Immature natural killer cell (primary cell): ENCODE data around the gene TM2D1. TPM values are rescaled to one million over a fixed set of nuclear protein-coding genes. Genes with fewer than 3 reads are reported as not detected.

Source experiments
- DNase-seq, 3 donors: peaks; one replicate each; pipeline ENCODE4 v3.0.0; 2022; ENCODE audit warnings: mixed read lengths in 1 of 3
- H3K27ac Mint-ChIP-seq, 6 donors: one replicate each; pipeline ENCODE4 v1.8.0; 2020; ENCODE audit warnings: mixed read lengths in 6 of 6, mild to moderate bottlenecking in 5 of 6, inconsistent platforms in 4 of 6, moderate library complexity in 3 of 6
- H3K27me3 Mint-ChIP-seq, 3 donors: one replicate each; pipeline ENCODE4 v1.8.0; 2020 to 2021; ENCODE audit warnings: low read depth in 3 of 3, mild to moderate bottlenecking in 3 of 3, mixed read lengths in 3 of 3, moderate library complexity in 3 of 3, inconsistent platforms in 1 of 3
- H3K36me3 Mint-ChIP-seq, 3 donors: one replicate each; pipeline ENCODE4 v1.8.0; 2020; ENCODE audit warnings: mixed read lengths in 3 of 3, inconsistent platforms in 2 of 3, mild to moderate bottlenecking in 2 of 3
- H3K4me1 Mint-ChIP-seq, 2 donors: one replicate each; pipeline ENCODE4 v1.8.0; 2020; ENCODE audit warnings: inconsistent platforms in 2 of 2, mild to moderate bottlenecking in 2 of 2, mixed read lengths in 2 of 2, moderate library complexity in 1 of 2
- H3K4me3 Mint-ChIP-seq, 5 donors: one replicate each; pipeline ENCODE4 v1.8.0; 2020; ENCODE audit warnings: mild to moderate bottlenecking in 5 of 5, mixed read lengths in 5 of 5, inconsistent platforms in 3 of 5, moderate library complexity in 3 of 5
- H3K9me3 Mint-ChIP-seq, 6 donors: one replicate each; pipeline ENCODE4 v1.8.0; 2020; ENCODE audit warnings: mild to moderate bottlenecking in 6 of 6, mixed read lengths in 6 of 6, inconsistent platforms in 4 of 6, moderate library complexity in 3 of 6
- polyA plus RNA-seq, 3 donors: library from polyadenylated mRNA; unstranded; fragments of 300-500 nt; fragmentation: Illumina TruSeq; gene quantifications; one replicate each; pipeline ENCODE4 v1.2.3, GENCODE V29; 2021

TM2D1 gene
- polyA plus RNA-seq, 3 donors from 2014 or later: 38.8 to 47.0 (median 46.9) TPM

DNA sequence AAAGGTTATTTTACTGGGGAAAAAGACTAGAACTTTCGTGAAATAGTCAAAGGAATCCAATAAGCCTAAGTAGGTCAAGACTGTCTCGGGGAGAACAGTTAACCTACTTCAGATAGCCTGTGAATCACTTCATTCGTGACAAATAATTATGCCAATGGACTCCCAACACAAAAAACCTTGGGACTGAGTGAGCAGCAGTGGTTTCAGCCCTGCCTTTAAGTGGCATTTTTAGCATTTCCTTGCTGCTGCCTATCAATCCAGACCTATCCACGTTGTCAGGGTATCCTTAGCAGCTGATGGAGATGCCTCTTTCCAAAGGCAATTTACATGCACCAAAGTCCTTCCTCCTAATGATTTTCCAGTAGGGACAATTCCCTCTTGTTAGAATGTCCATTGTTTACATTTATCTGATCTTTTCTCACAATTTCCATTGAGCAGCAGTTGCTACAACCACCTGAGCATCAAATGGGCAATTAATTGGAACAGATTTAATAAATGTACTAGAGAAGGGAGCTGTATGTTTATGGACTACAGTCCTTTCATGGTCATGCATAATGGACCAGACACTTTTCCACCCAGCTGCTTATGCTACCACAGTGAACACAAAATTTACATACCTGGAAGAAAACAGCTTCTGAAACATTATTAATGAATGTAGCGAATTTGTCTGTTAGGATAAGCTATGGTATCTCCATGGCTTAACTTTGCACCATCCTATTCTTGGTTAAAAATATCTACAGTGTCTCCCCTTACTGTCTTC lies 75.8 kb downstream of the TM2D1 start:
- DNase-seq: no peak
- H3K4me1 Mint-ChIP-seq: no peaks in the 10 kb centered on the region
- H3K36me3 Mint-ChIP-seq: no peaks in the 10 kb centered on the region

GRCh38 chr1:61647142-61647541 lies 77.8 kb downstream of the TM2D1 start:
- no peaks in the 10 kb centered on the region for H3K9me3 Mint-ChIP-seq
- H3K4me3 Mint-ChIP-seq: no peak overlapping the region
- H3K36me3 Mint-ChIP-seq: no peaks in the 10 kb centered on the region
- no peaks in the 10 kb centered on the region for H3K4me1 Mint-ChIP-seq
- no peak for DNase-seq
- H3K27me3 Mint-ChIP-seq: peaks cover 0 to under 1% (median 0%) of the 10 kb centered on the region in 3 donors
- H3K27ac Mint-ChIP-seq: no peak overlapping the region

More for the DNA sequence above, 75.8 kb downstream of the TM2D1 start:
- Mint-ChIP-seq H3K9me3 (no peaks in the 10 kb centered on the region), H3K27me3 (peaks cover 0 to 1% (median 0%) of the 10 kb centered on the region in 3 donors), H3K4me3 (no peak overlapping the region), H3K27ac (no peak overlapping the region)

- DNase-seq: no peak
- Mint-ChIP-seq H3K36me3 (no peaks in the 10 kb centered on the region), H3K9me3 (no peaks in the 10 kb centered on the region), H3K27me3 (peaks cover 0 to 2% (median 0%) of the 10 kb centered on the region in 3 donors), H3K4me1 (peaks cover 12% of the 10 kb centered on the region in 2 donors), H3K27ac (no peak overlapping the region), H3K4me3 (no peak overlapping the region)
Observed at GRCh38 chr1:61645476-61645875, 79.5 kb downstream of the TM2D1 start.

- H3K36me3 Mint-ChIP-seq: no peaks in the 10 kb centered on the region
- no peak overlapping the region for H3K27ac Mint-ChIP-seq
Observed at GRCh38 chr1:61644303-61644702, 80.6 kb downstream of the TM2D1 start.

DNA sequence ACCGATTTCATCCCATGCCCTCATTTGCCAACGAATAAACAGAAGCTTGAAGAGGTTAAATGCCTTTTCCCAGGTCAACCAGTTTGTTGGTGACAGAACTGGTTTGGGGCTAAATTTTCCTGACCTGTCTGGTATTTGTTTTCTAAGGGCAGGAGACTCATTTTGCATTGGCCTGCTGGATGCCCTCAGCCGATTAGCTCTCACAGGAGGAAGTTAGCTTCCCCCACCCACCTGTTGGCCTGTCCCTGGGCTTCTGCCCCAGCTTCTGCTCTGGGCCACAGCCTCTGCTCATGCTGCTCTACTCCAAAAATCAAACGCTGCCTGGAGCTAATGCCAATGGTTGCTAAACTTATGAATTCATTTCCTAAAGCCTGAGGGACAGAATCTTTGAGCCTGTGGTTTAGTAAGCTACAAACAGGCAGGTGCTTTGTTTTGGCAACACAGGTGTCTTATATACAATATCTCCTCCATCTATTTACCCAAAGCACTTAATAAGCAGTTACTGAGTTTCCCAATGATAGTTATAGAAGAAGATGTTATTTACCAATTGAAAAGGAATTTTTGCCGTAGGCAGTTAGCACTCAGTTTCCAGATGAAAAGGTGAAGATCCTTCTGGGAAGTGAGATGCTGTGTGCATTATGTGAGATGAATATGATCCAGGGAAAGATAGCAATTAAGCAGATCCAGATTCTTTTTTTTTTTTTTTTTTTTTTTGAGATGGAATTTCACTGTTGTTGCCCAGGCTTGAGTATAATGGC lies 82.3 kb downstream of the TM2D1 start:
- peaks cover 12% of the 10 kb centered on the region in 2 donors for H3K4me1 Mint-ChIP-seq

More at GRCh38 chr1:61644303-61644702, 80.6 kb downstream of the TM2D1 start:
- Mint-ChIP-seq H3K27me3 (peaks cover 0 to 2% (median 0%) of the 10 kb centered on the region in 3 donors), H3K4me3 (no peak overlapping the region), H3K4me1 (peaks cover 12% of the 10 kb centered on the region in 2 donors), H3K9me3 (no peaks in the 10 kb centered on the region)
- DNase-seq: no peak

GRCh38 chr1:61641578-61642336 lies 83.2 kb downstream of the TM2D1 start:
- Mint-ChIP-seq H3K4me1 (peaks cover 12% of the 10 kb centered on the region in 2 donors), H3K27ac (peak overlapping the region in 1 of 6 donors; percentile 25), H3K9me3 (no peaks in the 10 kb centered on the region), H3K36me3 (no peaks in the 10 kb centered on the region), H3K4me3 (peak overlapping the region; percentile 60 to 84 (median 78)), H3K27me3 (peaks cover 0 to 2% (median 0%) of the 10 kb centered on the region in 3 donors)
- peak; percentile 43 to 47 (median 45) for DNase-seq

More for the DNA sequence above, 82.3 kb downstream of the TM2D1 start:
- Mint-ChIP-seq H3K9me3 (no peaks in the 10 kb centered on the region), H3K36me3 (no peaks in the 10 kb centered on the region), H3K27me3 (peaks cover 0 to 2% (median 0%) of the 10 kb centered on the region in 3 donors), H3K27ac (no peak overlapping the region), H3K4me3 (no peak overlapping the region)
- no peak for DNase-seq

DNA sequence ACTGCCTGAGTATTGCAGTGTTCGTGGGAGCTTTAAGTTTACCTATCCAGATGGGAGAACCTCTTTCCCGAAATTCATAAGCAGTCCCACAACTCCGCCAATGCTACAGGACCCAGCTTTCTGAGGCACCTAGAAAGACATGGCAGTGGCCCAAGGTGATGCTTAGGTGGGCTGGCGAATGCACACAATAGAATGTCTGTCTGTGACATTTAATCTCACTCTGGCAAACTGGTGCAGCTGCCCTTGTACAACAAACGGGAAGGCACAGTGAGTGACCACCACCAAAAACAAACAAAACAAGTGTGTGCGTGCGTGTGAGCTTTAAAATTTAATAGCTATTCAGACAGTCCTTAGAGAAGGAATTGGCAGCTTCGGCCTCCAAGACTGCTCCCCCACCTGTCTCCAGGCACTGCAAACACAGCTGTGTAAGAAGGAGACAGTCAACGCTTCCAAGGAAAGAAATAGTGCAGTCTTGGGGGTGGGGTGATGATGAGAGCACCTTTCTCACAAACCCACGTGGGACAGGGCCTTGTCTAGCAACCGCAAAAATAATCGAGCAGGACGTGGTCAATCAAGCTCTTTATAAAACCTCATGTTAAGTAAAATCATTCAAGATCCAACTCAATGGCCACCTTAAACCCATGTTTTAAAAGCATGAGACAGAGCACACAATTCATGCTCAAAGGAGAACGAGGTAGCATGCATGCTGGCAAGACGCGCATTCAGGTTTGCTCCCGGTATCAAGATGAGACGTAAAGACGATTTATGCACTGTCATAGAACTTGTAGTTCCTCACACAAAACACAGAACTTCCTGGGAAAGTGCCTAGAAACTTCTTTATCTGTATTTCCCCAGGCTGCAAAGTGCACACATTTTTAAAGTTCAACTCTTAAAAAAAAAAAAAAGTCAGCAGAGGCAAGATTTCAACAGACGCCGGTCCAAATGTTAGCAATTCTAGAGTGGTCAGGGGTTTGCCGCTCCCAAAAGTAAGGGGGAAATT lies 84.1 kb downstream of the TM2D1 start:
- Mint-ChIP-seq H3K9me3 (no peaks in the 10 kb centered on the region), H3K27me3 (peaks cover 0 to 2% (median 0%) of the 10 kb centered on the region in 3 donors), H3K27ac (no peak overlapping the region), H3K4me1 (peaks cover 12% of the 10 kb centered on the region in 2 donors), H3K36me3 (no peaks in the 10 kb centered on the region), H3K4me3 (peak overlapping the region; percentile 60 to 84 (median 78))
- no peak for DNase-seq

- no peaks in the 10 kb centered on the region for H3K36me3 Mint-ChIP-seq
- H3K4me1 Mint-ChIP-seq: peaks cover 12% of the 10 kb centered on the region in 2 donors
- H3K27me3 Mint-ChIP-seq: peaks cover 0 to 2% (median 0%) of the 10 kb centered on the region in 3 donors
- H3K4me3 Mint-ChIP-seq: no peak overlapping the region
- no peak for DNase-seq
- no peaks in the 10 kb centered on the region for H3K9me3 Mint-ChIP-seq
- H3K27ac Mint-ChIP-seq: no peak overlapping the region
Observed at GRCh38 chr1:61639608-61640336, 85.2 kb downstream of the TM2D1 start.

GRCh38 chr1:61638911-61639605 lies 85.9 kb downstream of the TM2D1 start:
- no peak overlapping the region for H3K27ac Mint-ChIP-seq
- peaks cover 12% of the 10 kb centered on the region in 2 donors for H3K4me1 Mint-ChIP-seq
- H3K27me3 Mint-ChIP-seq: peaks cover 0 to 2% (median 0%) of the 10 kb centered on the region in 3 donors
- no peak for DNase-seq
- no peaks in the 10 kb centered on the region for H3K36me3 Mint-ChIP-seq
- no peaks in the 10 kb centered on the region for H3K9me3 Mint-ChIP-seq
- H3K4me3 Mint-ChIP-seq: no peak overlapping the region

DNA sequence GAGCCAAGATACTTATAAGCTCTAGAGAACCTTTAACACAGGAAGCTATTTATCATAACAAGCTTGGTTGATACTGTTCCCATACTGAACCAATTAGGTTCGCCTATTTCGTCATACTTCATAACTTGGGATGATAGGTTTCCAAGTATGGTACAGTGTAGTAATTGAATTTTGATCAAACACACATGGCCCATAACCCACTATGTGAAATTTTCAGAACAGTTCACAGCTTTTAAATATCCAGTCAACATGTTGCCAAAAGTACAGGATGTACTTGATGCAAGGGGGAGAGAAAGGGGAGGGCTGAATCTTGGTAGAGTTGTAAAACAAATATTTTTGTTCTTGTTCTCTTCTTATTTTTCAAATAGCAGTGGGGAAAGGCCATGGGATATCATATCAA lies 86.6 kb downstream of the TM2D1 start:
- Mint-ChIP-seq H3K27ac (no peak overlapping the region), H3K4me3 (no peak overlapping the region), H3K36me3 (no peaks in the 10 kb centered on the region), H3K9me3 (no peaks in the 10 kb centered on the region), H3K27me3 (peaks cover 0 to 2% (median 0%) of the 10 kb centered on the region in 3 donors), H3K4me1 (peaks cover 12% of the 10 kb centered on the region in 2 donors)
- no peak for DNase-seq

DNA sequence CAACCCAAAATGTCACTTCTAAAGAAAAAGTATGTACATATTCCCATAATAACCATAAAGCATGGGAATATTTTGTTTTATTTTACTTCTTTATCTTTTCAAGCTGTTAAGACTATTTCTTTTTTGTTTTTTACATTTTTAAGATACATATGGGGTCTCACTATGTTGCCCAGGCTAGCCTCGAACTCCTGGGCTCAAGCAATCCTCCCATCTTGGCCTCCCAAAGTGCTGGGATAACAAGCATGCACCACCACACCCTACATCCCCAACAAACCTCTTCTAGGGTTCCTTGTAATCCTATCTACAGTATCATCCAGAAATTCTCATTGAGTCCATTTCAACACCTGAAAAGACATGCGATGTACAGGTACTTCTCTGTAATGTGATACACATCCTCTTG lies 87.5 kb downstream of the TM2D1 start:
- peaks cover 12% of the 10 kb centered on the region in 2 donors for H3K4me1 Mint-ChIP-seq
- H3K36me3 Mint-ChIP-seq: no peaks in the 10 kb centered on the region
- H3K27ac Mint-ChIP-seq: no peak overlapping the region
- DNase-seq: no peak
- peaks cover 0 to 2% (median 0%) of the 10 kb centered on the region in 3 donors for H3K27me3 Mint-ChIP-seq
- H3K4me3 Mint-ChIP-seq: no peak overlapping the region
- H3K9me3 Mint-ChIP-seq: no peaks in the 10 kb centered on the region

- Mint-ChIP-seq H3K9me3 (no peaks in the 10 kb centered on the region), H3K27me3 (peaks cover 0 to 1% (median 0%) of the 10 kb centered on the region in 3 donors), H3K4me1 (peaks cover 11% of the 10 kb centered on the region in 2 donors), H3K36me3 (no peaks in the 10 kb centered on the region), H3K4me3 (no peak overlapping the region), H3K27ac (no peak overlapping the region)
- no peak for DNase-seq
Observed at GRCh38 chr1:61636814-61637213, 88.1 kb downstream of the TM2D1 start.
